Cardiac fibroblast (primary cell): Measurements from ENCODE around the gene FCN1.

Experiments used
- DNase-seq, 2 donors: peaks; one replicate each; pipeline versions ENCODE4 v3.0.0 to v3.0.0-alpha.2; 2010; ENCODE audit warnings: low read depth in 2 of 2
- H3K4me3 ChIP-seq, 2 donors: replicated peaks in 1 of 2; 1 replicate in 1 of 2; 2 replicates in 1 of 2; pipeline ENCODE4 v1.5.1; 2011; ENCODE audit warnings: low read depth in 2 of 2, low read length in 2 of 2, mild to moderate bottlenecking in 2 of 2, moderate library complexity in 1 of 2
- CTCF ChIP-seq: IDR thresholded peaks from one replicate; pipeline ENCODE4 v1.5.1; 2011; ENCODE audit warnings: low read depth, mild to moderate bottlenecking, low read length, inconsistent platforms

FCN1 gene

DNA sequence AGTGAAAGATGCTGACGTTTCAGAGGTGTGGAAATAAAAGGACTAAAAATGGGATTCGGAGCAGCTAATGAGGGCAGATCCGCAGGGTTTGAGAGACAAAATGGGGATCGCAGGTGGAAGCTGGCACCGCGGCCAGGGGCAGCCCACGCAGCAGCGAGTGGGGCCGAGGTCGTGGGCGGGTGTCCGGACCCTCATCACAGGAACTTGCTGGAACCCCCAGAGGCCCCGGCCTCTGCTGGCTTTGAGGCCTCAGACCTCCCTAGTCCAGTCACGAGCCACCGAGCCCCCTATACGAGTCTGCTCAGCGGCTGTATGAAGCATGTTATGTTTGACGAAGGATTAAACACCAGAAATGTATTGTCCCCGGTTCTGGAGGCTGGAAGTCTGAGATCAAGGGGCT lies 45.8 kb upstream of the FCN1 start:
- H3K4me3 ChIP-seq = no peak overlapping the region
- no peak for DNase-seq
- no peak for TF ChIP-seq CTCF

DNA sequence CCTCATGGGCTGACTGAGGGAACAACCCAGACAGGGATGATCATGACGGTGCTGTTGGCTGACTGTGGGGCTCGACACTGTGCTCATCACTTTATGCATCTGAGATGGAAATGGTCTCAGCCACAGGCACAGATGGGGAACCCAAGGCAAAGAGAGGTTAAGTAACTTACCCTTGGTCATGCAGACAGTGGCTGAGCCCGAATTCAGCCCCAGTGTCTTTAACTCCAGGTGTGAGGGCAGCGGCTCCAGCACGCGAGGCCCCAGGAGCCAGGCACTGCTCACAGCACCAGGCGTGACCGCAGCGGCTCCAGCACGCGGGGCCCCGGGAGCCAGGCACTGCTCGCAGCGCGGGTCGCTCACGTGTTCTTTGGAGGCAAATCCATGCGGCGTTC lies 45.3 kb upstream of the FCN1 start:
- H3K4me3 ChIP-seq = no peak overlapping the region
- no peak for TF ChIP-seq CTCF
- no peak for DNase-seq

- no peak overlapping the region for H3K4me3 ChIP-seq
- no peak for TF ChIP-seq CTCF
- DNase-seq = no peak
These were observed 44.6 kb upstream of the FCN1 start for GRCh38 chr9:134962065-134962972.

GRCh38 chr9:134961331-134962064 lies 43.8 kb upstream of the FCN1 start:
- no peak overlapping the region for H3K4me3 ChIP-seq
- no peak for DNase-seq
- no peak for TF ChIP-seq CTCF

GRCh38 chr9:134960701-134961181 lies 43.0 kb upstream of the FCN1 start:
- TF ChIP-seq CTCF = no peak
- H3K4me3 ChIP-seq = no peak overlapping the region
- DNase-seq = no peak

- no peak overlapping the region for H3K4me3 ChIP-seq
- no peak for TF ChIP-seq CTCF
- DNase-seq = no peak
These were observed 42.2 kb upstream of the FCN1 start for GRCh38 chr9:134959971-134960310.
